Measurements from ENCODE around the gene FAM163B.

The FAM163B gene

GRCh38 chr9:133594310-133594709 lies 14.9 kb downstream of the FAM163B start:
- no peak for DNase-seq

- DNase-seq: no peak
These were observed 15.5 kb downstream of the FAM163B start for GRCh38 chr9:133593587-133594253.

GRCh38 chr9:133592731-133593409 lies 16.3 kb downstream of the FAM163B start:
- no peak for DNase-seq

GRCh38 chr9:133591985-133592384 lies 17.2 kb downstream of the FAM163B start:
- DNase-seq: no peak

GRCh38 chr9:133591116-133591910 lies 17.9 kb downstream of the FAM163B start:
- DNase-seq: no peak

- DNase-seq: no peak
These were observed 18.8 kb downstream of the FAM163B start for GRCh38 chr9:133590231-133590855.

GRCh38 chr9:133589454-133590227 lies 19.5 kb downstream of the FAM163B start:
- DNase-seq: no peak

- DNase-seq: no peak
These were observed 21.7 kb downstream of the FAM163B start for GRCh38 chr9:133587466-133587865.

GRCh38 chr9:133587051-133587450 lies 22.1 kb downstream of the FAM163B start:
- no peak for DNase-seq

- DNase-seq: no peak
These were observed 23.5 kb downstream of the FAM163B start for GRCh38 chr9:133585481-133586351.

GRCh38 chr9:133584559-133585476 lies 24.4 kb downstream of the FAM163B start:
- no peak for DNase-seq

GRCh38 chr9:133584167-133584558 lies 25.0 kb downstream of the FAM163B start:
- DNase-seq: no peak

- no peak for DNase-seq
These were observed 25.6 kb downstream of the FAM163B start for GRCh38 chr9:133583586-133583985.

- DNase-seq: no peak
These were observed 26.1 kb downstream of the FAM163B start for GRCh38 chr9:133583111-133583510.

- no peak for DNase-seq
These were observed 26.6 kb downstream of the FAM163B start for GRCh38 chr9:133582501-133583045.

- no peak for DNase-seq
These were observed 27.5 kb downstream of the FAM163B start for GRCh38 chr9:133581513-133582343.

- DNase-seq: no peak
These were observed 28.2 kb downstream of the FAM163B start for GRCh38 chr9:133581011-133581410.

- DNase-seq: no peak
These were observed 28.8 kb downstream of the FAM163B start for GRCh38 chr9:133580419-133580738.
